ENCODE measurements around the gene TNFRSF8.

Gene TNFRSF8

GRCh38 chr1:12153181-12153785 is 90.2 kb downstream of the TNFRSF8 start:
- DNase-seq, result peak in 19 of 51 donors; percentile 8 to 51 (median 28)

- DNase-seq, result no peak
Observed at GRCh38 chr1:12155328-12155727, 92.2 kb downstream of the TNFRSF8 start.

- DNase-seq, result no peak
Observed at GRCh38 chr1:12157366-12158231, 94.5 kb downstream of the TNFRSF8 start.

GRCh38 chr1:12158357-12159092 is 95.4 kb downstream of the TNFRSF8 start:
- DNase-seq, result no peak

GRCh38 chr1:12159816-12160215 is 96.7 kb downstream of the TNFRSF8 start:
- no peak for DNase-seq

- no peak for DNase-seq
Observed at GRCh38 chr1:12161324-12161661, 98.2 kb downstream of the TNFRSF8 start.

- peak in 25 of 51 donors; percentile 6 to 53 (median 29) for DNase-seq
Observed at GRCh38 chr1:12161662-12162458, 98.8 kb downstream of the TNFRSF8 start.

GRCh38 chr1:12162459-12163137 is 99.5 kb downstream of the TNFRSF8 start:
- no peak for DNase-seq

GRCh38 chr1:12163210-12163609 is 100.1 kb downstream of the TNFRSF8 start:
- no peak for DNase-seq

- no peak for DNase-seq
Observed at GRCh38 chr1:12164210-12164609, 101.1 kb downstream of the TNFRSF8 start.

- no peak for DNase-seq
Observed at GRCh38 chr1:12165342-12165741, 102.2 kb downstream of the TNFRSF8 start.

GRCh38 chr1:12166834-12167492 is 103.9 kb downstream of the TNFRSF8 start, which contains the start of gene TNFRSF1B:
Gene TNFRSF1B (plus strand): TSS chr1:12166991. CDS start chr1:12167092, 101 bp downstream.
- DNase-seq, result peak in 11 of 51 donors; percentile 9 to 45 (median 24)

- DNase-seq, result no peak
Observed at GRCh38 chr1:12167493-12168429, 104.7 kb downstream of the TNFRSF8 start.

- DNase-seq, result no peak
Observed at GRCh38 chr1:12168451-12169160, 105.5 kb downstream of the TNFRSF8 start.

GRCh38 chr1:12169442-12170135 is 106.5 kb downstream of the TNFRSF8 start:
- DNase-seq, result no peak

GRCh38 chr1:12170263-12170671 is 107.2 kb downstream of the TNFRSF8 start:
- no peak for DNase-seq

GRCh38 chr1:12171206-12172041 is 108.3 kb downstream of the TNFRSF8 start:
- no peak for DNase-seq
